ENCODE measurements around the gene MEG3. TPM values are rescaled to one million over a fixed set of nuclear protein-coding genes. Genes with fewer than 3 reads are reported as not detected.

The MEG3 gene
- total RNA-seq, 4 donors from 2014 or later = 6.0 to 23.7 (median 9.4) TPM

DNA sequence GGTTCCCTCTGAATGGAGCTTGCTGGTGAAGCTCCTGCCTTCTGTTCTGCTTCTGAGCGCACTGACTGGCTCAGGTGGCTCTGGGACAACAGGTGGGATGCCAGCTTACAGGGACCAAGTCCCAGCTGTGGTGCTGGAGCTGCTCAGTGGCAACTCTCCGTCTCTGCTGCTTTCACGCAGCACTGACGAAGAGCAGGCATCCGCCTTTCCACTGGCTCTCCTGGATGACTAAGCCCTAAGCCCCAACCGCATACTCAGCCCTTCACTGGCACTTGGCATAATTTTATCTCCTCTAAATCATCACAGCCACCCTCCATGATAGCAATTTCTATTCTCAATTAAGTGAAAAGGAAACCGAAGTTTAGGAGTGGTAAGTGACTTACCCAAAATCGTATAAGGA is 81.3 kb downstream of the MEG3 start:
- DNase-seq = no peak
- H3K27me3 ChIP-seq = no peaks in the 10 kb centered on the region
- no peaks in the 10 kb centered on the region for H3K9me3 ChIP-seq
- no peak overlapping the region for H3K27ac ChIP-seq
- H3K4me3 ChIP-seq (replicated peaks in 1 of 3) = no peak overlapping the region
- WGBS, 2 donors = 85 to 92% methylated on average over 8 of the region's 8 CpGs
- no peaks in the 10 kb centered on the region for H3K36me3 ChIP-seq
- H3K4me1 ChIP-seq = no peaks in the 10 kb centered on the region
- intact Hi-C loops (cut with DNase I) = no loop called here
- no peak for TF ChIP-seq POLR2A (IDR thresholded peaks at IDR 0.05)
- TF ChIP-seq CTCF (IDR thresholded peaks at IDR 0.05) = no peak

DNA sequence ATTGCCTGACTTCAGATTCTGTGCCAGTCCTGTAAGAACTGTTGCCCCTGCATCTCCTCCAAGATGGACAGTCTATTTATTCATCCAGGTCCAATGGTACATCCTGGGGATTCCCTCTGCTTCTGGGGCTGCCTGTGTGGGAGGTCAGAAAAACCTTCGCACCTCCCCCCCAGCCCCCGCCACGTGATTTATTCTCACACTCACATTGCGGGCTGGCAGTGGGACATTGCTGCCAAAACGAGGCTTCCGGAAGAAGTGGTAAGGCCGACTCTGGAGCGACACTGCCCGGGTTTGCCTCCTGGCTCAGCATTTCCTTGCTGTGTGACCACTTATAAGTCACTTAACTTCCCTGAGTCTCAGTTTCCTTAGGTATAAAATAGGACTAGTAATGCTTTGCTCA is 83.5 kb downstream of the MEG3 start:
- Histone ChIP-seq H3K4me1 (no peaks in the 10 kb centered on the region), H3K36me3 (no peaks in the 10 kb centered on the region), H3K27me3 (no peaks in the 10 kb centered on the region), H3K27ac (no peak overlapping the region), H3K4me3 (replicated peaks in 1 of 3) (no peak overlapping the region), H3K9me3 (no peaks in the 10 kb centered on the region)
- DNase-seq = no peak
- TF ChIP-seq CTCF (IDR thresholded peaks at IDR 0.05) (no peak), POLR2A (IDR thresholded peaks at IDR 0.05) (no peak)
- intact Hi-C loops (cut with DNase I) = no loop called here
- WGBS, 2 donors = 89 to 90% methylated on average over 9 of the region's 9 CpGs

MicroRNA genes within 50 kb of the gene (microRNA counts, 767-probe panel; counts per million panel counts)
- microRNA hsa-miR-127-3p (0 counts per million in 2 donors), microRNA hsa-miR-127-5p (0 counts per million in 2 donors), microRNA hsa-miR-136-5p (2,582 to 3,152 counts per million in 2 donors), microRNA hsa-miR-337-3p (2,719 to 3,015 counts per million in 2 donors), microRNA hsa-miR-337-5p (0 to 2,290 counts per million in 2 donors), microRNA hsa-miR-431-5p (0 to 2,680 counts per million in 2 donors), microRNA hsa-miR-432-5p (0 counts per million in 2 donors), microRNA hsa-miR-433 (0 counts per million in 2 donors), microRNA hsa-miR-493-3p (0 counts per million in 2 donors), microRNA hsa-miR-665 (0 counts per million in 2 donors), microRNA hsa-miR-770-5p (0 counts per million in 2 donors)

Small RNAs within 50 kb of the gene (microRNA-seq; reads per million reads assigned to microRNA genes)
- gene MIR127 = 60.0 reads per million, percentile 52 among the genes with 10 or more reads in this experiment
- gene MIR136 = 2.2 reads per million
- not detected for gene MIR2392
- 18.3 reads per million, percentile 35 among the genes with 10 or more reads in this experiment for gene MIR337
- gene MIR431 = not detected
- 3.3 reads per million for gene MIR432
- gene MIR433 = 3.7 reads per million, percentile 2 among the genes with 10 or more reads in this experiment
- gene MIR493 = 24.9 reads per million, percentile 41 among the genes with 10 or more reads in this experiment
- not detected for gene MIR665

Small RNAs within 50 kb of the gene (small RNA-seq; reads per million reads assigned to genes)
- gene AL117190.3 (not detected), gene MIR127 (not detected), gene MIR136 (not detected), gene MIR2392 (not detected), gene MIR337 (not detected), gene MIR431 (not detected), gene MIR432 (not detected), gene MIR433 (not detected), gene MIR493 (not detected), gene RF01928 (not detected), gene RF02145 (not detected), gene SNORD112 (not detected)

Other genes with a start within 250 kb of the MEG3 start
- gene BEGAIN, start 238.7 kb upstream of the MEG3 start, total RNA-seq = 1 to 10 TPM in 1 of 4 donors, under 1 TPM in 2, not detected in 1; 0.22 to 1.3 (median 0.50) TPM
- gene DLK1, start 99.2 kb upstream of the MEG3 start, total RNA-seq = under 1 TPM in 1 of 4 donors, not detected in 3; 0.40 TPM
- gene RTL1, start 77.6 kb downstream of the MEG3 start, total RNA-seq = not detected

Measured in thyroid gland (tissue), 4 donors.